Pancreas (tissue), 10 donors: Measurements from ENCODE around the gene FHDC1. TPM values are rescaled to one million over a fixed set of nuclear protein-coding genes. Genes with fewer than 3 reads are reported as not detected.
A peak's percentile ranks its signal among the peaks of the same experiment; 100 is the strongest.

Experiments
- ATAC-seq, 4 donors: fragments of 200-7000 bp; cut with Tn5 transposase; one replicate each; pipeline versions ENCODE4 v1.8.0 to v1.9.1; 2020; ENCODE audit warnings: mild to moderate bottlenecking in 4 of 4, moderate library complexity in 4 of 4
- DNase-seq, 6 donors: peaks; one replicate each; pipeline ENCODE4 v3.0.0-alpha.2; 2020
- FAIRE-seq: peaks from 2 replicates; lab custom pipeline; 2012; peaks lifted over from hg19 to GRCh38; lab: Jason Lieb, UNC
- H3K27ac ChIP-seq, 4 donors: fragments of 200-600 bp; sonication (generic); 1 replicate in 3 of 4; 2 replicates in 1 of 4; pipeline versions ENCODE4 v1.5.0 to v1.8.0; 2020
- H3K27me3 ChIP-seq, 4 donors: fragments of 200-600 bp; one replicate each; pipeline ENCODE4 v1.8.0; 2021
- H3K36me3 ChIP-seq, 3 donors: fragments of 200-600 bp; sonication (generic) in 1 of 3; one replicate each; pipeline versions ENCODE4 v1.5.0 to v1.8.0; 2020 to 2021
- H3K4me1 ChIP-seq, 3 donors: fragments of 200-600 bp; one replicate each; pipeline ENCODE4 v1.8.0; 2021
- H3K4me3 ChIP-seq, 4 donors: fragments of 200-600 bp; sonication (generic) in 2 of 4; one replicate each; pipeline versions ENCODE4 v1.5.0 to v1.8.0; 2020 to 2021
- H3K9me3 ChIP-seq, 4 donors: fragments of 200-600 bp; one replicate each; pipeline ENCODE4 v1.8.0; 2021
- CTCF ChIP-seq, 4 donors: fragments of 200-600 bp; sonication (generic) in 3 of 4; IDR thresholded peaks; one replicate each; pipeline versions ENCODE4 v1.5.0 to v1.8.0; 2021; ENCODE audit warnings: antibody characterized with exemption in 4 of 4
- WGBS, 2 donors: extraction: QIAGEN DNeasy Blood & Tissue Kit; methylation state at CpG; one replicate each; pipeline ENCODE4 v1.1.7; 2013; 5-methylcytosine and 5-hydroxymethylcytosine counted together
- intact Hi-C, 3 donors: fragments of 100-400 bp; cut with DNase I; formaldehyde crosslinking; loops; one replicate each; pipeline versions ENCODE4 v1.11.1 to v1.14.2; 2022
- polyA plus RNA-seq, 2 donors: library from polyadenylated mRNA; stranded (reverse); fragments of 200-250 nt; gene quantifications; one replicate each; pipeline ENCODE4 v1.2.3, GENCODE V29; 2013
- total RNA-seq, 6 donors: library from RNA; stranded (reverse); fragmentation: NEBNext Ultra II Directional in 4 of 6; extraction: Animal tissue kit (Norgen Biotek cat#: 25700) in 4 of 6; gene quantifications; one replicate each; pipeline versions ENCODE4 v1.2.1 to v1.2.4, GENCODE V29; 2021 to 2023
- donor health status: healthy with polysubstance abuse.
- donor health status: DM: no; HTN: no; CAD: no; lungs with moderate emphysema.
- donor health status: DM: no; HTN: no; CAD: no.
- donor health status: control.
- donor health status: control.
- donor health status: Bipolar disorder and iron deficiency.
- donor health status: DM: yes; HTN: yes; CAD: no.
- donor health status: DM: no; HTN: no; CAD: no.
- donor health status: DM: no; HTN: no; CAD: no.
- donor health status: DM: yes; HTN: yes; CAD: no.

FHDC1 gene
- total and polyA plus RNA-seq, 8 donors: 0.68 to 1.5 (median 1.0) TPM

- intact Hi-C loops: no loop called here
- no peak for TF ChIP-seq CTCF (IDR thresholded peaks at IDR 0.05)
- DNase-seq: no peak
- no peak overlapping the region for H3K4me3 ChIP-seq
- H3K27me3 ChIP-seq: no peaks in the 10 kb centered on the region
- 60 to 68% methylated on average over 3 of the region's 3 CpGs for WGBS, 2 donors
- no peaks in the 10 kb centered on the region for H3K9me3 ChIP-seq
- no peak overlapping the region for H3K27ac ChIP-seq
- no peaks in the 10 kb centered on the region for H3K4me1 ChIP-seq
- no peak for FAIRE-seq
- no peaks in the 10 kb centered on the region for H3K36me3 ChIP-seq
- ATAC-seq: no peak
These were observed 55.3 kb downstream of the FHDC1 start for GRCh38 chr4:152991398-152991797.

DNA sequence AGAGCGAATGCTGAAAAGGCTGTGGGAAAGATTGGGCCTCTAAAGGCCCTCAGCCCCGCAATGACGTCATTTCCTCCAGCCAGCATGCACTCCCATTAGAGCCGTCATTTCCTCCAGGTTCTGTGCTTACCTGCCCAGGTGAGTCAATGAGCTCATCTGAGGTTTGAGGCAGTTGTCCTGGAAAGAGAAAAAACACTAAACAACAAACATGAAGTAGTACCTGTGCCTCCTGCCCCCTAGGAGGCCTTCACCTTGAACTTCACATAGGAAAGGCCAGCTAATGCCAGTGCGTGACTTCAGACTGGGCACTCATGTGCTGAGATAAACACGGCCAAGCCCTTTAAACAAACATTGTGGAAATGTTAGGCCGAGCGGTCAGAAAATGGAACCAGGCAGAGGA is 55.9 kb downstream of the FHDC1 start:
- ATAC-seq (peak in 1 of 4 donors; percentile 36), DNase-seq (no peak), FAIRE-seq (no peak)
- 67 to 75% methylated on average over 8 of the region's 8 CpGs for WGBS, 2 donors
- Histone ChIP-seq H3K9me3 (no peaks in the 10 kb centered on the region), H3K27ac (no peak overlapping the region), H3K4me1 (no peaks in the 10 kb centered on the region), H3K4me3 (no peak overlapping the region), H3K27me3 (no peaks in the 10 kb centered on the region), H3K36me3 (no peaks in the 10 kb centered on the region)
- TF ChIP-seq CTCF (IDR thresholded peaks at IDR 0.05): no peak
- intact Hi-C loops: no loop called here

DNA sequence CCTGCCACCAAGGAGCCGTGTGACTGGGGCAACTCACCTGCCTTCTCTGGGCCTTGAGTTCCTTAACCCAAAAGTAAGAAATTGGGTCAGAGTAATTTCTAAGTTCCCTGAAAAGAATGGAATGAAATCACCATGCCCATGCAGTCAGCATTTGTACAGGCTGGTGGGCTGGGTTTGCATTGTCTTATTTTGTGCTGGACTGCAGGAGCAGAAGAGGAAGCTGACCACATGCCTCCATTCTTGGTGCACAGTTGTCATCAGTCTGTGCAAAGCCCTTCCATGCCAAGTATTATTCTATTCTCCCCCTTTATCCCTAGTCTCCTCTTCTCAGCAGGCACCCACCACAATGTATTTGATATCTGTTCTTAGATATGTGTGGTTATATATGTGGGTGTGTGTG is 56.3 kb downstream of the FHDC1 start:
- ATAC-seq (no peak), FAIRE-seq (no peak), DNase-seq (no peak)
- intact Hi-C loops: no loop called here
- Histone ChIP-seq H3K4me3 (no peak overlapping the region), H3K27me3 (no peaks in the 10 kb centered on the region), H3K4me1 (no peaks in the 10 kb centered on the region), H3K36me3 (no peaks in the 10 kb centered on the region), H3K9me3 (no peaks in the 10 kb centered on the region), H3K27ac (no peak overlapping the region)
- no peak for TF ChIP-seq CTCF (IDR thresholded peaks at IDR 0.05)
- 87 to 95% methylated on average over 1 of the region's 1 CpG for WGBS, 2 donors

GRCh38 chr4:152994038-152994437 is 57.9 kb downstream of the FHDC1 start:
- no peak for DNase-seq
- no peak for ATAC-seq
- no peaks in the 10 kb centered on the region for H3K9me3 ChIP-seq
- no peak for TF ChIP-seq CTCF (IDR thresholded peaks at IDR 0.05)
- 92 to 94% methylated on average over 3 of the region's 3 CpGs for WGBS, 2 donors
- H3K36me3 ChIP-seq: no peaks in the 10 kb centered on the region
- H3K27me3 ChIP-seq: no peaks in the 10 kb centered on the region
- intact Hi-C loops: no loop called here
- no peaks in the 10 kb centered on the region for H3K4me1 ChIP-seq
- no peak overlapping the region for H3K27ac ChIP-seq
- no peak overlapping the region for H3K4me3 ChIP-seq
- no peak for FAIRE-seq

GRCh38 chr4:152996111-152996571 is 60.0 kb downstream of the FHDC1 start:
- no peak overlapping the region for H3K27ac ChIP-seq
- no peaks in the 10 kb centered on the region for H3K27me3 ChIP-seq
- TF ChIP-seq CTCF (IDR thresholded peaks at IDR 0.05): no peak
- FAIRE-seq (no peak), ATAC-seq (peak in 3 of 4 donors; percentile 48 to 77 (median 50)), DNase-seq (peak in 1 of 6 donors; percentile 50)
- 29 to 30% methylated on average over 8 of the region's 8 CpGs for WGBS, 2 donors
- no peaks in the 10 kb centered on the region for H3K9me3 ChIP-seq
- intact Hi-C loops: no loop called here
- no peaks in the 10 kb centered on the region for H3K4me1 ChIP-seq
- H3K4me3 ChIP-seq: no peak overlapping the region
- H3K36me3 ChIP-seq: no peaks in the 10 kb centered on the region
